ENCODE data around the gene AS3MT. TPM values are rescaled to one million over a fixed set of nuclear protein-coding genes. Genes with fewer than 3 reads are reported as not detected.

AS3MT gene
- total and polyA plus RNA-seq, 2 of the 8 experiments (the other 6 are each of a cell fraction or from before 2014, with no cell fraction given) = 5.8 to 10.3 TPM

DNA sequence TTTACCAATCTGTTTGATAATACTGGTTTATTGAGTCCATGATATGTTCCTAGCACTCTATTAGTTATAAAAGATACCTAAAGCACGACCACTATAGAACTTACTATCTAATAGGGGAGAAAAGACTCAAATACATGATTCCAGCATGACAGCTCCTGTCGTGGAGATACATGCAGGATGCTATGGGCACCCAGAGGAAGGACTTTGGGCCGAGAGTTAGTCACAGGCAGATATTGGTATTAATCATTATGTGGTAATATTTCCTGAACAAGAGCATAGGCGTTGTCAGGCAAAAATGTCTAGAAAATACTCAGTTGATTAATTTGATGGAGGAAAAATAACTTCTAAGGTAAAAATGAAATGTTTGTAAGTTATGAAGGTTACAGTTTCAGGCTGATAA, 80.6 kb downstream of the AS3MT start:
- no peak overlapping the region for H2BK12ac ChIP-seq (ENCODE audit: low read depth, low read length)
- no peak overlapping the region for H3K23ac ChIP-seq (ENCODE audit: insufficient read length)
- H3K4me3 ChIP-seq (ENCODE audit: extremely low read depth in 1 of 4, insufficient read depth in 2 of 4, low read depth in 3 of 4, low read length in 4 of 4) = no peak overlapping the region
- TF ChIP-seq HDAC6 (IDR thresholded peaks at IDR 0.05; ENCODE audit: low read depth, low read length) (no peak), ATF3 (IDR thresholded peaks at IDR 0.05; ENCODE audit: insufficient read depth, low read depth, low read length) (no peak), TCF12 (IDR thresholded peaks at IDR 0.05; ENCODE audit: low read depth, low read length) (no peak), POU5F1 (IDR thresholded peaks at IDR 0.05; ENCODE audit: low read depth, low read length) (no peak), BACH1 (IDR thresholded peaks at IDR 0.05; ENCODE audit: low read length) (no peak), NRF1 (IDR thresholded peaks at IDR 0.05; ENCODE audit: low read depth, low read length) (no peak), CBX8 (IDR thresholded peaks at IDR 0.05; ENCODE audit: borderline replicate concordance, low read depth, low read length) (no peak), GTF2F1 (IDR thresholded peaks at IDR 0.05; ENCODE audit: borderline replicate concordance, low read depth, low read length) (no peak), ASH2L (IDR thresholded peaks at IDR 0.05; ENCODE audit: low read length) (no peak), TEAD4 (IDR thresholded peaks at IDR 0.05; ENCODE audit: low read depth, low read length) (no peak), CHD2 (IDR thresholded peaks at IDR 0.05; ENCODE audit: low read length) (no peak)
- no peak overlapping the region for H3K14ac ChIP-seq (ENCODE audit: insufficient read length)
- H4K8ac ChIP-seq (ENCODE audit: extremely low read depth, insufficient read depth, low read length) = no peak overlapping the region
- no peaks in the 10 kb centered on the region for H3K36me3 ChIP-seq (ENCODE audit: control insufficient read depth in 2 of 4, insufficient read depth in 4 of 4, low read length in 3 of 4)
- no peak overlapping the region for H3K4ac ChIP-seq (replicated peaks; ENCODE audit: insufficient read length, low read depth, low read length)
- H3K18ac ChIP-seq (ENCODE audit: extremely low read depth, low read length) = no peak overlapping the region
- ChIA-PET CTCF (ENCODE audit: partially characterized antibody) (interaction anchor here (0.6 to 1.8 kb wide), 5 partner anchors 15 to 141 kb away, joined by 3 to 5 read pairs (median 3); no protein-coding TSS in a partner anchor), POLR2A (ENCODE audit: partially characterized antibody) (no interaction called here)
- no peak overlapping the region for H2BK5ac ChIP-seq (ENCODE audit: low read depth, low read length)
- no peak overlapping the region for H3K4me2 ChIP-seq (ENCODE audit: insufficient read depth in 1 of 2, low read depth in 2 of 2, low read length in 2 of 2)
- H2AFZ ChIP-seq (ENCODE audit: low read length) = no peak overlapping the region
- H3K79me2 ChIP-seq (ENCODE audit: control insufficient read depth in 1 of 2, insufficient read depth in 2 of 2, low read length in 2 of 2) = no peaks in the 10 kb centered on the region
- H4K5ac ChIP-seq (ENCODE audit: insufficient read length, low read depth, low read length) = no peak overlapping the region
- no peak overlapping the region for H2BK120ac ChIP-seq (replicated peaks; ENCODE audit: low read depth, low read length)
- H2BK20ac ChIP-seq (ENCODE audit: low read length) = no peak overlapping the region
- H3K79me1 ChIP-seq (ENCODE audit: low read depth, low read length) = no peaks in the 10 kb centered on the region
- no peak overlapping the region for H3K9ac ChIP-seq (replicated peaks in 1 of 4; ENCODE audit: extremely low read depth in 1 of 4, low read depth in 3 of 4, low read length in 3 of 4)
- H3K23me2 ChIP-seq (ENCODE audit: low read depth, low read length) = no peaks in the 10 kb centered on the region
- peaks cover 0 to 3% (median 0%) of the 10 kb centered on the region in 4 experiments; a peak in 3 of 7 replicates for H3K4me1 ChIP-seq (replicated peaks in 1 of 4; ENCODE audit: control insufficient read depth in 3 of 4, insufficient read depth in 4 of 4, low read length in 3 of 4)
- no peak overlapping the region for H3K56ac ChIP-seq (replicated peaks; ENCODE audit: insufficient read length, low read depth, low read length)
- no peak for FAIRE-seq
- no peaks in the 10 kb centered on the region for H4K20me1 ChIP-seq (replicated peaks in 1 of 2; ENCODE audit: control insufficient read depth in 1 of 2, insufficient read depth in 2 of 2, low read length in 2 of 2)
- no peak overlapping the region for H2AK5ac ChIP-seq (ENCODE audit: low read depth, low read length)
- H3K27me3 ChIP-seq (replicated peaks in 1 of 4; ENCODE audit: control insufficient read depth in 3 of 4, extremely low read depth in 1 of 4, insufficient read depth in 3 of 4, low read length in 3 of 4) = no peaks in the 10 kb centered on the region
- no peak overlapping the region for H4K91ac ChIP-seq (replicated peaks; ENCODE audit: insufficient read length, low read length)
- DNase-seq (ENCODE audit: low read depth in 1 of 2, low spot score in 2 of 2) = no peak
- WGBS, 2 experiments (ENCODE audit: extremely low coverage in 1 of 2, insufficient coverage in 1 of 2, insufficient read length in 1 of 2, insufficient replicate concordance in 2 of 2, low coverage in 1 of 2, low lambda C conversion rate in 2 of 2, missing lambda C conversion rate in 1 of 2) = 92% methylated on average over 4 of the region's 4 CpGs; no CpG with 5 or more reads in 1 of the 2 experiments
- H3K27ac ChIP-seq (ENCODE audit: low read depth, low read length) = no peak overlapping the region
- no peaks in the 10 kb centered on the region for H3K9me3 ChIP-seq (ENCODE audit: insufficient read depth in 2 of 2, low read depth in 1 of 2, low read length in 1 of 2)
- H2BK15ac ChIP-seq (ENCODE audit: low read length) = no peak overlapping the region

Data from H1 (cell line).